ENCODE results near the gene CCDC60.

CCDC60 gene

DNA sequence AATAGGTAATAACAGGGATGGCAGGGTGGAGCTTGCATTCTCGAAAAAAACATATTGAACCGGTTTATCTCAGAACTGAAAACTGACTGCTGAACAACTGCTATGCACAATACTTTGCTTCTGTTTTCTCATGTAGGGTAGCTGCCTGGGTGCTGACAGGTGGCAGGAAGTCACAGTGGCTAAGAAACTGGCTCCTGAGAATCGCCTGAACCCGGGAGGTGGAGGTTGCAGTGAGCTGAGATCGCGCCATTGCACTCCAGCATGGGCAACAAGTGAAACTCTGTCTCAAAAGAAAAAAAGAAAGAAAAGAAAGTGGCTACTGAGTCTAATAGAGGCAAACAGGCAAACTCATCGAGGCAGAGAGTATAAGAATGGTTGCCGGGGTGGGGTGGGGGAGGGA, 113.1 kb downstream of the CCDC60 start:
- peak overlapping the region; percentile 55; the same call in 1 of the 2 replicates for H3K4me2 ChIP-seq (ENCODE audit: low read depth, low read length)
- H3K27me3 ChIP-seq (replicated peaks; ENCODE audit: insufficient read depth, low read length), result no peaks in the 10 kb centered on the region
- H3K9ac ChIP-seq (ENCODE audit: low read length), result no peak overlapping the region
- no peaks in the 10 kb centered on the region for H3K9me2 ChIP-seq (replicated peaks; ENCODE audit: insufficient read depth, low read length)
- TF ChIP-seq EZH2 (optimal IDR thresholded peaks at IDR 0.05; ENCODE audit: low read depth, low read length), result no peak
- no peak for TF ChIP-seq CTCF (IDR thresholded peaks at IDR 0.05; ENCODE audit: low read length)
- TF ChIP-seq EZH2phosphoT487 (IDR thresholded peaks at IDR 0.05; ENCODE audit: low read length), result no peak
- no peaks in the 10 kb centered on the region for H3K9me3 ChIP-seq (replicated peaks; ENCODE audit: insufficient read depth, low read length)
- peaks cover 4% of the 10 kb centered on the region for H3F3A ChIP-seq (ENCODE audit: insufficient read depth, low read length)
- no peaks in the 10 kb centered on the region for H3K36me3 ChIP-seq (replicated peaks; ENCODE audit: insufficient read depth, low read length)
- H4K20me1 ChIP-seq (ENCODE audit: insufficient read depth, low read length), result no peaks in the 10 kb centered on the region
- peak overlapping the region; percentile 29; the same call in 1 of the 2 replicates for H3K27ac ChIP-seq (ENCODE audit: low read length)
- peak; percentile 55 for DNase-seq
- no peak overlapping the region for H2AFZ ChIP-seq (ENCODE audit: low read length)
- no peaks in the 10 kb centered on the region for H3K4me1 ChIP-seq (ENCODE audit: low read length)
- H3K79me2 ChIP-seq (ENCODE audit: low read length), result no peaks in the 10 kb centered on the region
- no peak overlapping the region; the same call in 1 of the 2 replicates for H3K4me3 ChIP-seq (ENCODE audit: low read length)

GRCh38 chr12:119448611-119449131, 114.1 kb downstream of the CCDC60 start:
- Histone ChIP-seq H3K79me2 (ENCODE audit: low read length) (no peaks in the 10 kb centered on the region), H3K27me3 (replicated peaks; ENCODE audit: insufficient read depth, low read length) (no peaks in the 10 kb centered on the region), H3K4me1 (ENCODE audit: low read length) (no peaks in the 10 kb centered on the region), H3F3A (ENCODE audit: insufficient read depth, low read length) (peaks cover 4% of the 10 kb centered on the region), H3K36me3 (replicated peaks; ENCODE audit: insufficient read depth, low read length) (no peaks in the 10 kb centered on the region), H4K20me1 (ENCODE audit: insufficient read depth, low read length) (no peaks in the 10 kb centered on the region), H3K9me2 (replicated peaks; ENCODE audit: insufficient read depth, low read length) (no peaks in the 10 kb centered on the region), H3K4me3 (ENCODE audit: low read length) (no peak overlapping the region), H2AFZ (ENCODE audit: low read length) (no peak overlapping the region), H3K4me2 (ENCODE audit: low read depth, low read length) (no peak overlapping the region), H3K9me3 (replicated peaks; ENCODE audit: insufficient read depth, low read length) (no peaks in the 10 kb centered on the region), H3K27ac (ENCODE audit: low read length) (no peak overlapping the region), H3K9ac (ENCODE audit: low read length) (no peak overlapping the region)
- DNase-seq, result no peak
- TF ChIP-seq EZH2 (optimal IDR thresholded peaks at IDR 0.05; ENCODE audit: low read depth, low read length) (no peak), EZH2phosphoT487 (IDR thresholded peaks at IDR 0.05; ENCODE audit: low read length) (no peak), CTCF (IDR thresholded peaks at IDR 0.05; ENCODE audit: low read length) (no peak)

- Histone ChIP-seq H2AFZ (ENCODE audit: low read length) (no peak overlapping the region), H3K4me1 (ENCODE audit: low read length) (no peaks in the 10 kb centered on the region), H3K9ac (ENCODE audit: low read length) (no peak overlapping the region), H3K79me2 (ENCODE audit: low read length) (no peaks in the 10 kb centered on the region), H3K27ac (ENCODE audit: low read length) (no peak overlapping the region), H4K20me1 (ENCODE audit: insufficient read depth, low read length) (no peaks in the 10 kb centered on the region), H3K9me2 (replicated peaks; ENCODE audit: insufficient read depth, low read length) (no peaks in the 10 kb centered on the region), H3K4me2 (ENCODE audit: low read depth, low read length) (no peak overlapping the region), H3K36me3 (replicated peaks; ENCODE audit: insufficient read depth, low read length) (no peaks in the 10 kb centered on the region), H3F3A (ENCODE audit: insufficient read depth, low read length) (peaks cover 4% of the 10 kb centered on the region), H3K4me3 (ENCODE audit: low read length) (no peak overlapping the region), H3K9me3 (replicated peaks; ENCODE audit: insufficient read depth, low read length) (no peaks in the 10 kb centered on the region), H3K27me3 (replicated peaks; ENCODE audit: insufficient read depth, low read length) (no peaks in the 10 kb centered on the region)
- DNase-seq, result no peak
- TF ChIP-seq CTCF (IDR thresholded peaks at IDR 0.05; ENCODE audit: low read length), result no peak
Measured at GRCh38 chr12:119450771-119451170, 116.2 kb downstream of the CCDC60 start.

Measured in MM.1S (cell line).